NCI-H345 treated with DMSO at 0.1 percent for 48 hours (cell line): ENCODE results near the gene MRPL2.

ENCODE experiments used
- DNase-seq: peaks from one replicate; lab custom pipeline; 2025; ENCODE audit not compliant: unreplicated experiment; lab: John Stamatoyannopoulos, UW

The MRPL2 gene

GRCh38 chr6:43021270-43022047 lies 37.8 kb downstream of the MRPL2 start, which contains the start of gene RRP36:
RRP36 (plus strand) TSS chr6:43021623; CDS start chr6:43021655, 32 bp downstream.
- DNase-seq, result peak; percentile 57

DNA sequence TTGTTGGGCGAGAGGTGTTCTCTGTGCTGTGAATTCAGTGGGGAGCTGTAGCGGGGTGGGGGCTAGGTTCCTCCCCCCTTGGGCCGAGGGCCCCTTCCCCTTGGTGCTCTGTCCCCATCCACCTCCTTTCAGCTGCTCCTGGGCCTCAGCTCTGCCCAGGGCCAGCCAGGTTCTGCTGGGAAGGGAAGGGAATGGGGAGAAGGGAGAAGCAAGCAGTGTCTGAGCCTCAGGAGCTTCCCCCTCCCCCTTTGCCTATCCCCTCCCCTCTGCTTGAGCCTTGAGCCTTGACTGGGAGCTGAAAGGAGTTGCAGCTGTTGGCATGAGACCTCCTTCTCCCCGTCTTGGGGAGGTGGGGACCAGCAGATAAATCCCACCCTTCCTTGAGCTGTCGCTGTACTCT lies 38.4 kb downstream of the MRPL2 start:
- no peak for DNase-seq

- no peak for DNase-seq
Observed at GRCh38 chr6:43020052-43020705, 39.1 kb downstream of the MRPL2 start.

DNA sequence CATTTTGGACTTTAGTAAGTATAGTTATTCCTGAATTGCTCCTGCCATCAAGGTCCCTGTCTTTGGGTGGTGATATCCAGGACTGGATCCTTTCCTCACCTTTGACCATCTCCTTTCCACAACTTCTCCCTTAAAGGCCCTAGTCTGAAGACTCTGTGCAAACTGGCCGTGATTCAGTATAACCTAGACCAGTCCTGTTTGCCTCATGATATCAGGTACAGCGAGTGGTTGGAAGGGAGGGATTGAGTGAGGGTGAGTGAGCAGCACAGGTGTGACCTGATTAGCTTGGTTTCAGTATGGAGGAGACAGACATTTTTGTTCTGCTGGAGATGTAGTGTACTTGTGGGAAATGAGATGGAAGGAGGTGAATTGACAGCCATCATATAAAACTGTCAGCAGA lies 40.1 kb downstream of the MRPL2 start:
- no peak for DNase-seq

DNA sequence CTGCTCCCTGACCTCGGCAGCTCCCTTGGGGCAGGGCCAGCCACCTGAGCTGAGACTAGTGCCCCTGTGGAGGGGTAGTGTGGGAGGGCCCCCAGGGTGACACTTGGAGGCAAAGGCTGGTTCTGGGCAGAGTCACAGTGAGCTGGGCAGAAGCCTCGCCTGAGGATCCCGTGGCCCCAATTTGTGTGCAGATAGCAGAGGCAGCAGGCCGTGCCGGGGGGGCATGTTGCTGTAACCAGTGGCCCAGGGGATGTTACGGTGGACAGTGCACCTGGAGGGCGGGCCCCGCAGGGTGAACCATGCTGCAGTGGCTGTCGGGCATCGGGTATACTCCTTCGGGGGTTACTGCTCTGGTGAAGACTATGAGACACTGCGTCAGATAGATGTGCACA lies 42.3 kb downstream of the MRPL2 start:
- no peak for DNase-seq

DNA sequence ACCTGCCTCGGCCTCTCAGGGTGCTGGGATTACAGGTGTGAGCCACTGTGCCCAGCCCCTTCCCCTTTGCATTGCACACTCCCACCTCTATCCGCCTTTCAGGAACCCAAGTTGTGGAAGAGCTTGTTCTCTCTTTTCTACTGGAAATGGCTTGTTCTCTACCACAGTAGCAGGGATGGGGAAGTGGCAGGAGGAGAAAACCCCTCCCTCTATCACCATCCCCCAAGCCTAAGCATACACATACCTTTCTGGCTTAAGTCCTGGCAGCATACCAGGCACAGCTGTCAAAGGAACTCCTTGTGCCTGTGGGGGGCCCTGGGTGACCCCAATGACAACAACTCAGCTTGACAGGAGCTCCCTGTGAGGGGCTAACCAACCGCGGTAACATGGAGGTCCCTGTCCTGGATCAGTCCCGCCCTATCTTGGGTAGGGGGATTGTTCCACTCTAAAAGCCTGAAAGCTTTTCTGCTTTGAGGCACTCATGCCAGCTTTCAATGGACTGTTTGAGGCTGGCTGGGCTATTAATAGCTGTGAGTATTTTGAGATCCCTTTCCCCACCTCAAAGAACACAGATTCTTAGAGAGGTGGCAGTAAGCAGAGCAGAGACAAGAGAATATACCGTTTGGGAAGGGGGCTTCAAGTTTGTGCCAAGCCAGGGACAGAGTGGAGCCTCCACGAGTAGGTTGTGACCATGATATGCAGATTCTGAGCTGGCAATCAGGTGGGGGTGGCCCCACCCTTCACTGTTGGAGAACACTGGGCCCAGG lies 42.9 kb downstream of the MRPL2 start:
- DNase-seq, result no peak

GRCh38 chr6:43014434-43014909 lies 44.8 kb downstream of the MRPL2 start:
- DNase-seq, result no peak

GRCh38 chr6:43013843-43014433 lies 45.3 kb downstream of the MRPL2 start, which contains the start of the genes KLHDC3 and MEA1:
KLHDC3 (plus strand) TSS chr6:43014249; CDS start chr6:43017193, 2,944 bp downstream.
MEA1 (minus strand) TSS chr6:43013946; CDS start chr6:43013813, 133 bp downstream.
- DNase-seq, result peak; percentile 99

DNA sequence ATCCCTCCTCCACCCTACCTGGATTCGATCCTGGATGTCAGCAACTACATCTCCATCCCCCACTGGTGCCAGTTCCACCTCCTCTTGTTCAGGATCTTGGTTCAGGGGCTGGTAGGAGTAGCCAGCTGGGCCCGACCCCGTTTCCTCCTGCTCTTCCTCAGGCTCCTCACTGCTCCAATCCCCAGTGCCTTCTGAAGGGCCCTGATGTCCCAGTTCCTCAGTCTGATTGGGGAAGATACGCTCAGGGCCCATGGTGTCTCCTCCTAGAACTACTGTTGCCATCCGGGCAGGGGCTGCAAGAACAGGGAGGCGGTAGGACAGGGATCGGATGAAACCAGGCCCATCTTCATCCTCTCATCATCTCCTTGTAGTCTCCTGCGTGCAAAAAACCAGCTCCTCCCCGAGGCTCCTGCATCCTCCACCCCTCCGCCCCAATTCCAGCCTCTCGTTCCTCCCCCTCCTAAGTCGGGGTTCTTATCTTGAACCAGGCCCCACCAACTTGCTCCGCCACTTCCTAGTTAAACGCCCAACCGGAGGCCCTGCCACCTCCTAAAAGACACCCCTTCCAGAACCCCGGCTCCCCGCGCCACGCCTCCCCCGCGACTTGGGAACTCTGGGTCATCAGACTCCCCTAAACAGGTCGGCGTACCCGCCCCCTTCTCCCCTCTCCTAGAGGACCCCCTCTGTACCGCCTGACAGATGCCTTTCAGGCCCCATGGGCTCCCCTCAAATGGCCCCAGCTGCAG lies 46.0 kb downstream of the MRPL2 start:
- DNase-seq, result no peak

- no peak for DNase-seq
Observed at GRCh38 chr6:43012364-43012763, 46.9 kb downstream of the MRPL2 start.

GRCh38 chr6:43011207-43011606 lies 48.0 kb downstream of the MRPL2 start:
- no peak for DNase-seq

DNA sequence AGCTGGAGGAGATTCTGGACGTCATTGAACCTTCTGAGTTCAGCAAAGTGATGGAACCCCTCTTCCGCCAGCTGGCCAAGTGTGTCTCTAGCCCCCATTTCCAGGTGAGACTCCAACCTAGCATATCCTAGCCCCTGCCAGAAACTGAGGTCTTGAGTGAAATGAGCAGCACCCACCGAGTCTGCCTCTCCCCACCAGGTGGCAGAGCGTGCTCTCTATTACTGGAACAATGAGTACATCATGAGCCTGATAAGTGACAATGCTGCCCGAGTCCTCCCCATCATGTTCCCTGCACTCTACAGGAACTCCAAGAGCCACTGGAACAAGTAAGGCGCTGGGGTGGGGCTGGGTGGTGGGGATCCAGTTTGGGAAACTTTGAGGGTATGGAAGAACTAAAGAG lies 50.1 kb downstream of the MRPL2 start:
- DNase-seq, result no peak

DNA sequence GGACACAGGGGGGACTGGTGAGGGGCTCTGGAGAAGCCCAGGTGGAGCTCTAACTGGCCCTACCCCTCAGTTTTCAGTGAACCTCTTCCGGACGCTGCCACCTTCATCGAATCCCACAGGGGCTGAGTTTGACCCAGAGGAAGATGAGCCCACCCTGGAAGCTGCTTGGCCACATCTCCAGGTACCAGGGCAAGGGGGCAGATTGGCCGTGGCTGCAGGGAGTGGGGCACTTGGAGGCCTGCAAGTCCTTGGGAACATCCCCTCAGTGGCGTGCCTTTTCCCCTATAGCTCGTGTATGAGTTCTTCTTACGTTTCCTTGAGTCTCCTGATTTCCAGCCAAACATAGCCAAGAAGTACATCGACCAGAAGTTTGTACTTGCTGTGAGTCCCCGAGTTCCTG lies 52.1 kb downstream of the MRPL2 start:
- DNase-seq, result no peak

DNA sequence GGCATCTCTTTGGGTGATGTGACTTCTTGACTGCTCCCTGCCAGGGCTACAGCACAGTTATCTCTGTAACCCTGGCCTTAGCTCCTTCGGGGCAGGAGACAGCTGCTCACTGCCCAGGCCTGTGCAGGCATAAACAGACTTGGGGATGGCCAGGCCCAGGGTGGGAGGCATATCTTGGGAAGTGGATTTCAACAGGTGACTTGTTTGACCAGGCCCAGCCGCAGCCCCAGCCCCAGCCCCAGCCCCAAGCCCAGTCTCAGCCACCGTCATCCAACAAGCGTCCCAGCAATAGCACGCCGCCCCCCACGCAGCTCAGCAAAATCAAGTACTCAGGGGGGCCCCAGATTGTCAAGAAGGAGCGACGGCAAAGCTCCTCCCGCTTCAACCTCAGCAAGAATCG lies 53.0 kb downstream of the MRPL2 start:
- no peak for DNase-seq

- no peak for DNase-seq
Observed at GRCh38 chr6:43005844-43006243, 53.4 kb downstream of the MRPL2 start.
